ENCODE measurements around the gene KAZN. TPM values are rescaled to one million over a fixed set of nuclear protein-coding genes. Genes with fewer than 3 reads are reported as not detected.

The KAZN gene
- total RNA-seq, 1 experiment from 2014 or later: 1.6 TPM

- no peak for DNase-seq (ENCODE audit: low spot score)
Observed at GRCh38 chr1:14912839-14913481, 314.5 kb downstream of the KAZN start.

DNA sequence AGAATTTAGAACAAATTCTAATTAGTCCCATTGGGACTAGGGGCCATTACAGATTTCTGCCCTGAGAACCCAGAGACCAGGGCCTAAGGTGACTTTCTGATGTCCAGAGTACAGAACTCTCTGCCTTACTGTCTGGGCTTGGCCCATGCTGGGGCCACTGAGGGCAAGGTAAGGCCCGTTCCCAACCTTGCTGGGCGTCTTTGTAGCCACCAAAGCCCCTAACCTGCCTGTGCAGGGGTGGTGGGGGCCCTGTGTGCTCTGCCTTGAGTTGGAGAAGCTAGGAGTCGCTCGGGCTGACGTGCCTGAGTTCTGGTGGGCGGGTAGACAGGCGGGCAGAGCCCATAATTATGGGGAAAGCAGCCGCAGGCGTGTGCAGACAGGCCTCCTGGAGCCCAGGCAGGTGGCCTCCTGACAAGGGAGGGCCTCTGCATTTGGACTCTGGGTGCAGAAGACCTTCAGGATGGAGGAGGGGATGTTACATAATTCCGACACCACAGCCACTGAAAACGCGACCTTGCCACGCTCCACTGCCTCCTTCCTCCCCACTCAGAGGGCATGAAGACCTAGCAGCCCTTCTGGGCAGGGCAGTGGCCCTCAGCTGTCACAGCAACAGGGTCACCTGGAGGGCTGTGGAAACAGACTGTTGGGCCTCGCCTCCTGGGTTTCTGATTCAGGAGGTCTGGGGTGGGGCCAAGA, 315.1 kb downstream of the KAZN start:
- DNase-seq (ENCODE audit: low spot score): no peak

- no peak for DNase-seq (ENCODE audit: low spot score)
Observed at GRCh38 chr1:14914351-14914988, 316.0 kb downstream of the KAZN start.

DNA sequence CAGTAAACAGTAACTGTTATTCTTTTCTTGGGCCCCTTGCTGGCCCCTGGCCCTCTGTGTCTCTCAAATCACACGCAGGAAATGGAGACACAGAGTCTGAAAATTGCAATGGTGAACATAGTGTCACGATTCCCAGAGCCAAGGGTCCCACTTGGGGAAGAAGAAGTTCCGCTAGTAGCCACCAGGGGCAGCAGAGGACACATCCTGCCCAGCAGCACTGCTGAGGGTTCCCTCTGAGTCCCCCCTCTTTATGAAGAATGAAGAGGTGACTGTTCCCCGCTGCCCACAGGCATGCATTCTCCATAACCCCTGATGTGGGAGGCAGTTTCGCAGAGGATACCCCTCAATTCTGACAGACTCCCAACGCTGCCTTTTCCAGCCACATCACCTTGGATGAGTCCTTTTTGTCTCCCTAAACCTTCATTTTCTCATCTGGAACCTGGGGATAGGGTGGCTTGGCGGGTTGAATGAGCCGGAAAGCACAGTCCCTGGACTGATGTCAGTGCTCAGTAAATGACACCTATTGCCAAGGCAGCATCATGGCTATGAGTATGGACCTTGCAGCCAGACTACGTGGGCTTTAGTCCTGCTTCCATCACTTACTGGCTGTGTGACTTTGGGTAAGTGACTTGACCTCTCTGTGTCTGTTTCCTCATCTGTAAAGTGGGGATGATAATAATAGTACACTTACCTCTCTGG, 317.0 kb downstream of the KAZN start:
- DNase-seq (ENCODE audit: low spot score): peak; percentile 38

DNA sequence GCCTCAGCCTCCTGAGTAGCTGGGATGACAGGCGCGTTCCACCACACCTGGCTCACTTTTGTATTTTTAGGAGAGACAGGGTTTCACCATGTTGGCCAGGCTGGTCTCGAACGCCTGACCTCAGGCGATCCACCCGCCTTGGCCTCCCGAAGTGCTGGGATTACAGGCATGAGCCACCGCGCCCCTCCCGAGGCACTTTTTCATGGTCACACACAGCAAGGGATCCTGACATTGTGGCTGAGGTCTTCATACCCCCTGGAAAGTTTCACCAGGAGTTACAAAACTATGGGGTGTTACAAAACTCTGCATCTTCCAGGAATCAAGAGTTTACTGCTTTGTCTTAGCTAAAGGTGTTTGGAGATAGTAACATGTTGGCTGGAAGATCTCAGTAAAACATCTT, 320.8 kb downstream of the KAZN start:
- DNase-seq (ENCODE audit: low spot score): no peak

GRCh38 chr1:14919751-14920150, 321.3 kb downstream of the KAZN start:
- no peak for DNase-seq (ENCODE audit: low spot score)

GRCh38 chr1:14921057-14921456, 322.6 kb downstream of the KAZN start:
- DNase-seq (ENCODE audit: low spot score): no peak

GRCh38 chr1:14922942-14923726, 324.6 kb downstream of the KAZN start:
- no peak for DNase-seq (ENCODE audit: low spot score)

GRCh38 chr1:14923727-14924452, 325.4 kb downstream of the KAZN start:
- DNase-seq (ENCODE audit: low spot score): no peak

- no peak for DNase-seq (ENCODE audit: low spot score)
Observed at GRCh38 chr1:14924455-14925331, 326.2 kb downstream of the KAZN start.

GRCh38 chr1:14925336-14926136, 327.1 kb downstream of the KAZN start:
- DNase-seq (ENCODE audit: low spot score): no peak

DNA sequence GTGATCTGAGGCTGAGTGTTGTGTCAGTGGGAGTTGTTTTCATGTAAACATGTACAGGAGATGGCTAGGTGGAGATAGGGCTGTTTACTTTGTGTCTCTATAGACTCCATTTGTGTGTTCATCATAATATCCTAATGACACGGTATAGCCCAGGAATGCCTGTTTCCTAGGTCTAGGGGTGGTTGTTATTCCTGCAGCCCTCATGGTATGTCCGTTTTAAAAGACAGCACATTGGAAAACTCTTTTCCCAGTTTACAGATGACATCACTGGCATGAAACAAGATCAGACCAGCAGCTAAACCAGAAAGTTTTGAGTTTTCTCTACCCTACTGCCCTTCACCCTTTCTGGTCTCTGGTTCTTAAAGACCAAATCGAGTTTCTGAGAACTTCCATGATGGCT, 327.7 kb downstream of the KAZN start:
- no peak for DNase-seq (ENCODE audit: low spot score)

GRCh38 chr1:14926818-14927575, 328.5 kb downstream of the KAZN start:
- DNase-seq (ENCODE audit: low spot score): no peak

GRCh38 chr1:14928412-14928811, 329.9 kb downstream of the KAZN start:
- no peak for DNase-seq (ENCODE audit: low spot score)

GRCh38 chr1:14928886-14929546, 330.5 kb downstream of the KAZN start:
- DNase-seq (ENCODE audit: low spot score): no peak

DNA sequence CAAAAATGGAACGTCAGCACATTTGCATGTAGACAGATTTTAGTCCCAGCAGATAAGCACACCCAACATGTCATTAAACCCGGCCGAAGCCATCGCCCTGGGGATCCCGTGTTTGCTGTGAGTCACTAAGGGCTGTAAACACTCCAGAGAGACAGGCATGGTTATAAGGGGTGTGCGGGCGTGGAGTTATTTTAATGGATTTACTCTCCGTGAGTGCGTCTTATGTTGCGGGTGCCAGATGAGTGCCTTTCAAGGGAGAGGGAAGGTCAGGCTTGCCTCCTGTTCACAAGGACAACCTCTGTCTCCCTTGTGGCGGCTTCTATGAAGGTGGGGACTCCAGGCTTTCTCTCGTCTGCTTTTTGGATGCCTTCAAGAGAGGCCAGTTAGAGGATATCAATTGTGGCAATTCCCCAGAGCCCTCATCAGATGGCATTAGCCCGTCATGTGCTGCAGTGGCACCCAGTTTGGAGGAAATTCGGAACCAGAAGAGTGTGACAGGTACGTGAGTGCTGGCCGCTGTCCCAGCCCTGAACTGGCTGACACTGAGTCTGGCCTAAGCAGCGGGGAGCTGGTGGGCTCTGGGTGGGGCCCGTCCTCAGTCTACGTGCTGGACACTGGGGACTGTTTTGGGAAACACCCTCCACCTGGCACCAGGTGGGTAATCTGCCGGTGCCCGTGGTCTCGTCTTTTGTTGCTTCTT, 331.2 kb downstream of the KAZN start:
- DNase-seq (ENCODE audit: low spot score): peak; percentile 74

All from H4 (cell line).